Prostate gland (tissue), 2 donors: ENCODE measurements around the gene SLC45A3. TPM values are rescaled to one million over a fixed set of nuclear protein-coding genes. Genes with fewer than 3 reads are reported as not detected.

ENCODE experiments used
- DNase-seq: peaks from one replicate; pipeline ENCODE4 v3.0.0-alpha.2; 2019; ENCODE audit warnings: low spot score
- H3K27ac ChIP-seq, 2 donors: fragments of 200-600 bp; sonication (generic); 2 replicates each; pipeline ENCODE4 v1.5.1; 2017 to 2019
- H3K27me3 ChIP-seq: fragments of 200-600 bp; sonication (generic); replicated peaks from 2 replicates; pipeline ENCODE4 v1.5.1; 2019; ENCODE audit not compliant: insufficient read depth
- H3K36me3 ChIP-seq, 2 donors: fragments of 200-600 bp; sonication (generic); 1 replicate in 1 of 2; 2 replicates in 1 of 2; pipeline versions ENCODE4 v1.5.1 to v1.8.1; 2017 to 2019
- H3K4me1 ChIP-seq: fragments of 200-600 bp; sonication (generic); replicated peaks from 2 replicates; pipeline ENCODE4 v1.5.1; 2019
- H3K4me3 ChIP-seq, 2 donors: fragments of 200-600 bp; sonication (generic); 2 replicates each; pipeline ENCODE4 v1.5.1; 2017 to 2019
- H3K9me3 ChIP-seq: fragments of 200-600 bp; sonication (generic); 2 replicates; pipeline ENCODE4 v1.5.1; 2017
- POLR2A ChIP-seq: fragments of 450-650 bp; IDR thresholded peaks from one replicate; pipeline ENCODE4 v1.6.1; 2016; ENCODE audit warnings: antibody characterized with exemption, mild to moderate bottlenecking
- POLR2AphosphoS5 ChIP-seq: sonication (generic); formaldehyde crosslinking; IDR thresholded peaks from one replicate; pipeline ENCODE4 v1.6.1; 2017; ENCODE audit warnings: antibody characterized with exemption
- WGBS: methylation state at CpG from one replicate; pipeline ENCODE4 v1.1.5; 2018; 5-methylcytosine and 5-hydroxymethylcytosine counted together
- intact Hi-C: fragments of 100-400 bp; cut with DNase I; formaldehyde crosslinking; loops from one replicate; pipeline ENCODE4 v1.14.2; 2022
- total RNA-seq, 2 donors: library from RNA; depleted of rRNA; stranded (reverse); fragments of >200 nt; gene quantifications; one replicate each; pipeline ENCODE4 v1.1.0, GENCODE V29; 2016
- TF ChIP-seq, protein P1 (sequence below), 4 experiments: fragments of 200-600 bp in 2 of 4; fragments of 450-650 bp in 2 of 4; sonication (generic) in 2 of 4; IDR thresholded peaks; 1 replicate in 3 of 4; 2 replicates in 1 of 4; pipeline ENCODE4 v1.5.1; 2016 to 2019; ENCODE audit warnings: antibody characterized with exemption in 4 of 4, mild to moderate bottlenecking in 2 of 4, moderate library complexity in 2 of 4

The SLC45A3 gene
- total RNA-seq, 2 donors from 2014 or later, result 505 to 1,326 TPM

DNA sequence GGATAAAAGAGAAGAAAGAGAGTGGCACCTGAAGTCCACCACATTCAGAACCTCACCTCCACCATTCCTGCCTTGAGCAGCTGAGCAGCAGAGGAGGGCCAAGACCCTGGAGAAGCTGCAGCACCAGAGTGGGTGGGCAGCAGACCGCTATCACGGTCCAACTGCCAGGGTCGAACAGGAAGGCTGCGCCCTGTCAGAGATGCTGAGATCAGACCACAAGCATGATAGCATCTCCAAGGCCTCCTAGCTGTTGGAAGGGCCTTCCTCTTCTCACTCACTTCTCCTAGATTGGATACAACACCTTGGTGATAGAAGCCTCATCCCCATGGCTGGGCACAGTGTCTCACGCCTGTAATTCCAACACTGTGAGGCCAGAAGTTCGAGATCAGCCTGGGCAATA, 12.1 kb upstream of the SLC45A3 start:
- intact Hi-C loops, result no loop called here
- peaks cover 5% of the 10 kb centered on the region for H3K4me1 ChIP-seq
- no peaks in the 10 kb centered on the region for H3K27me3 ChIP-seq
- H3K36me3 ChIP-seq, result no peaks in the 10 kb centered on the region
- H3K27ac ChIP-seq, result no peak overlapping the region
- no peak overlapping the region for H3K4me3 ChIP-seq
- no peak for DNase-seq
- no peaks in the 10 kb centered on the region for H3K9me3 ChIP-seq
- 96% methylated on average over 6 of the region's 6 CpGs for whole genome bisulfite sequencing
- TF ChIP-seq POLR2A, result no peak
- TF ChIP-seq, protein P1, sequence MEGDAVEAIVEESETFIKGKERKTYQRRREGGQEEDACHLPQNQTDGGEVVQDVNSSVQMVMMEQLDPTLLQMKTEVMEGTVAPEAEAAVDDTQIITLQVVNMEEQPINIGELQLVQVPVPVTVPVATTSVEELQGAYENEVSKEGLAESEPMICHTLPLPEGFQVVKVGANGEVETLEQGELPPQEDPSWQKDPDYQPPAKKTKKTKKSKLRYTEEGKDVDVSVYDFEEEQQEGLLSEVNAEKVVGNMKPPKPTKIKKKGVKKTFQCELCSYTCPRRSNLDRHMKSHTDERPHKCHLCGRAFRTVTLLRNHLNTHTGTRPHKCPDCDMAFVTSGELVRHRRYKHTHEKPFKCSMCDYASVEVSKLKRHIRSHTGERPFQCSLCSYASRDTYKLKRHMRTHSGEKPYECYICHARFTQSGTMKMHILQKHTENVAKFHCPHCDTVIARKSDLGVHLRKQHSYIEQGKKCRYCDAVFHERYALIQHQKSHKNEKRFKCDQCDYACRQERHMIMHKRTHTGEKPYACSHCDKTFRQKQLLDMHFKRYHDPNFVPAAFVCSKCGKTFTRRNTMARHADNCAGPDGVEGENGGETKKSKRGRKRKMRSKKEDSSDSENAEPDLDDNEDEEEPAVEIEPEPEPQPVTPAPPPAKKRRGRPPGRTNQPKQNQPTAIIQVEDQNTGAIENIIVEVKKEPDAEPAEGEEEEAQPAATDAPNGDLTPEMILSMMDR (IDR thresholded peaks at IDR 0.05), result no peak
- TF ChIP-seq POLR2AphosphoS5, result no peak

GRCh38 chr1:205690122-205690756, 9.9 kb upstream of the SLC45A3 start:
- Histone ChIP-seq H3K27me3 (no peaks in the 10 kb centered on the region), H3K27ac (no peak overlapping the region), H3K4me1 (no peaks in the 10 kb centered on the region), H3K9me3 (no peaks in the 10 kb centered on the region), H3K4me3 (no peak overlapping the region), H3K36me3 (no peaks in the 10 kb centered on the region)
- 84% methylated on average over 8 of the region's 8 CpGs for WGBS
- intact Hi-C loops, result no loop called here
- TF ChIP-seq POLR2A, result no peak
- TF ChIP-seq, protein P1 (IDR thresholded peaks at IDR 0.05), result no peak
- TF ChIP-seq POLR2AphosphoS5, result no peak
- no peak for DNase-seq

DNA sequence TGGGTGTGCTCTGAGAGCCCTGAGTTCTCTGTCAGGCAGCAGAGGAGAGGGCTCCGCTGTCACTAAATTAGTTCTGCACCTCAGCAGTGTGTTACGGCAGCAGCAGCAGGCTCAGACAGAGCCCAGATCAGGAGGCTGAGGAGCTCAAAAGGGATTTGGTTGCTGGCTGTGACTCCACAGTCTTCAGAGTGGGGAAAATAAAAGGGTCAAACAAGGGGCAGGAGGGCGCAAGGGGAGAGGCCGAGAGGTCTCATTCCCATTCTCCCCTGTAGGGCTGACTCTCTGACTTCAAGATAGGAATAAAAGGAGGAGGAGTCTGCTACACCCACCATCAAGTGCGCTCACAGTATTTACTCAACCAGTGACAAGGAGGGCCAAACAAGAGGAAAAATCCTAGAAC, 9.2 kb upstream of the SLC45A3 start:
- TF ChIP-seq POLR2A, result no peak
- no peak for TF ChIP-seq POLR2AphosphoS5
- TF ChIP-seq, protein P1 (IDR thresholded peaks at IDR 0.05), result no peak
- Histone ChIP-seq H3K9me3 (no peaks in the 10 kb centered on the region), H3K4me1 (no peaks in the 10 kb centered on the region), H3K27ac (no peak overlapping the region), H3K27me3 (no peaks in the 10 kb centered on the region), H3K36me3 (no peaks in the 10 kb centered on the region), H3K4me3 (no peak overlapping the region)
- intact Hi-C loops, result no loop called here
- 76% methylated on average over 5 of the region's 5 CpGs for WGBS
- DNase-seq, result no peak

DNA sequence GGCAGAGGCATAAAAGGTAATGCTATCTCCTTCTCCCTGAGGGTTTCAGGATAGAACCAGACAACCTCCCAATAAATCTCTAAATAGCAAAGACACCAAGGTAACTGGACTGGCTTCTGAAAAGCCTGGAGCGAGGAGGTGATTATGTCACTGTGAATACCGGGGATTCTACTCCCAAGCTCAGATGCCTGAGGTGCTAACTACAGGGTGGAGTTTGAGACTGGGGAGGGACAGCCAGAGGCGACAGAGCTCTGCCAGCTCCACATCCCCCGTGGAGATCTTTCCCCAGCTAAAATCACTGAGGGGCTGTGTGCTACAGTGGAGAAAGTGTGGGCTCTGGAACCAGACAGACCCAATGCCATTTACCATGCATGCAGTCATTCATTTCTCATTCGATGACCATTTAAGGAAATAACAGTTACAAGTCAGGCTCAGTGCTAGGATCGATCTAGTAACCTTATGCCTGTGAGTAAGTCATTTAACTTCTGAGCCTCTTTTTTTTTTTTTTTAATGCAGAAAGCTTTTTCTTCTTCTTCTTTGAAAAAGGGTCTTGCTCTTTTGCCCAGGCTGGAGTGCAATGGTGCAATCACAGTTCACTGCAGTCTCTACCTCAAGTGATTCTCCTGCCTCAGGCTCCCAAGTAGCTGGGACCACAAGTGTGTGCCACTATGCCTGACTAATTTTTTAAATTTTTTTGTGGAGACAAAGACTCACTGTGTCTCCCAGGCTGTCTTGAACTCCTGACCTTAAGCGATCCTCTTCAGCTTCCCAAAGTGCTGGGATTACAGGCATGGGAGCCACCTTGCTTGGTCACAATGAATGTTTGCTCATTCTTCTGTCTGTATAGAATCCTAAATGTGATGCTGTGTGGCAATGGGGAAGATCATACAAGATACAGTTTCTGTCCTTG, 8.1 kb upstream of the SLC45A3 start:
- no peaks in the 10 kb centered on the region for H3K9me3 ChIP-seq
- no peak overlapping the region for H3K4me3 ChIP-seq
- TF ChIP-seq POLR2A (no peak), POLR2AphosphoS5 (no peak)
- TF ChIP-seq, protein P1 (IDR thresholded peaks at IDR 0.05), result no peak
- intact Hi-C loops, result no loop called here
- H3K4me1 ChIP-seq, result no peaks in the 10 kb centered on the region
- no peaks in the 10 kb centered on the region for H3K27me3 ChIP-seq
- no peaks in the 10 kb centered on the region for H3K36me3 ChIP-seq
- no peak overlapping the region for H3K27ac ChIP-seq
- no peak for DNase-seq
- WGBS, result 63% methylated on average over 7 of the region's 7 CpGs
